HG03565 (cell line): Measurements from ENCODE around the gene NFS1.

ENCODE experiments used
- ATAC-seq: cut with Tn5 transposase; IDR thresholded peaks from one replicate; pipeline ENCODE4 v1.9.1; 2021; ENCODE audit warnings: mild to moderate bottlenecking, moderate library complexity; ENCODE audit not compliant: unreplicated experiment

NFS1 gene

DNA sequence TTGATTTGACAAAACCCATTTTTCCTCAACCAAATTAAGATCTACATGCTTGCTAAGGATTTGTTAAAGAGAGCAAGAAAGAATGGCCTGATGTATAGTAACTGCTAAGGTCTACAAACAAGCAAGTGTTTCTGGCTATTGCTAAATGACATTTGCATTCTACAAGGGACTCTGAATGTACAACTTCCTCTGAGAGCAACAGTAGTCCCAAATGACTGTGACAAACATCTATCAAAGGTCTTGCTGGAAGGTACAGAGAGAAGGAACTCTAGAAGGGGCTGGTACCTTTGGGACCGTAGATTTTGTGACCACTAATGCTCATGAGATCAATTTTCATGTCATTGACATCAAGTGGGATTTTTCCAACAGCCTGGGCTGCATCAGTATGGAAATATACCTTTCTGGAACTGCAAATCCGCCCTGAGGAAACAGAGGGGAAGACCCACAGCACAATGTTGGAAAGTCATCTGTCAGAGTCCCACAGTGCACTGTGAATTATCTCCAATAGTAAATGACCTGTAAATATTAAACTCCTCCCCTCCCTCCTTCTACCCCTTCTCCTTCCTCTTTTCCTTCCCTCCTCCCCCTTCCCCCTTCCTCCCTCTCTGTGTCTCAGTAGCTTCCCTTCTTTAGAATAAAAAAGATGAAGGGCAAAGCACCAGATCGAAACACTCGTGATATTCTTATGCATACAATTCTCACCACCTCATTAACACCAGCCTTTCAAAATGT is 18.5 kb downstream of the NFS1 start:
- ATAC-seq: no peak

- no peak for ATAC-seq
Measured at GRCh38 chr20:35674921-35675320, 24.2 kb downstream of the NFS1 start.

- no peak for ATAC-seq
Measured at GRCh38 chr20:35673884-35674283, 25.3 kb downstream of the NFS1 start.

DNA sequence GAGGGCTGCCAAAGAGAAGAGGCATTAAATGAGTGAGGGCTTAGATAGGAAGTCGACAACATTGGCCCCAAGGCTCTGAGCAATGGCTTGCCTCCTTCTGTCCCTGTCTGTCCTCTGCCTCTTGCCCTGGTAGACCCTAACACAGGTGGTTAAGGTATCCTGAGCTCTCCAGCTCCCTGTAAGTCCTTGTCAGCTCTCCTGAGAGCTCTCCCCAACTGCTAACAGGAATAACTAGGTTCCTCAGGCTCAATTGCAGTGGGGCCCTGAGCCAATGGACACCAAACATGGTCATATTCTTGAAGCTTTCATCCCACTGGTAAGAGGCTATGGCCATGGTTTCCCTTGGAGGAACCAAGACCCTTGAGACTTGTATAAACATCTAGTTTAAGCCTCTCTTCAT is 29.5 kb downstream of the NFS1 start:
- no peak for ATAC-seq

GRCh38 chr20:35669221-35669620 is 29.9 kb downstream of the NFS1 start:
- no peak for ATAC-seq

DNA sequence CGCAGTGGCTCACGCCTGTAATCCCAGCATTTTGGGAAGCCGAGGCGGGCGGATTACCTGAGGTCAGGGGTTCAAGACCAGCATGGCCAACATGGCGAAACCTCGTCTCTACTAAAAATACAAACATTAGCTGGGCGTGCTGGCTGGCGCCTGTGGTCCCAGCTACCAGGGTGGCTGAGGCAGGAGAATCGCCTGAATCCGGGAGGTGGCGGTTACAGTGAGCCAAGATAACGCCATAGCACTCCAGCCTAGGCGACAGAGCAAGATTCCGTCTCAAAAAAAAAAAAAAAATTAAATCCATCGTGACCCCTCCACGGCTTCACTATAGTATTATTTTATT is 33.2 kb downstream of the NFS1 start:
- ATAC-seq: no peak

DNA sequence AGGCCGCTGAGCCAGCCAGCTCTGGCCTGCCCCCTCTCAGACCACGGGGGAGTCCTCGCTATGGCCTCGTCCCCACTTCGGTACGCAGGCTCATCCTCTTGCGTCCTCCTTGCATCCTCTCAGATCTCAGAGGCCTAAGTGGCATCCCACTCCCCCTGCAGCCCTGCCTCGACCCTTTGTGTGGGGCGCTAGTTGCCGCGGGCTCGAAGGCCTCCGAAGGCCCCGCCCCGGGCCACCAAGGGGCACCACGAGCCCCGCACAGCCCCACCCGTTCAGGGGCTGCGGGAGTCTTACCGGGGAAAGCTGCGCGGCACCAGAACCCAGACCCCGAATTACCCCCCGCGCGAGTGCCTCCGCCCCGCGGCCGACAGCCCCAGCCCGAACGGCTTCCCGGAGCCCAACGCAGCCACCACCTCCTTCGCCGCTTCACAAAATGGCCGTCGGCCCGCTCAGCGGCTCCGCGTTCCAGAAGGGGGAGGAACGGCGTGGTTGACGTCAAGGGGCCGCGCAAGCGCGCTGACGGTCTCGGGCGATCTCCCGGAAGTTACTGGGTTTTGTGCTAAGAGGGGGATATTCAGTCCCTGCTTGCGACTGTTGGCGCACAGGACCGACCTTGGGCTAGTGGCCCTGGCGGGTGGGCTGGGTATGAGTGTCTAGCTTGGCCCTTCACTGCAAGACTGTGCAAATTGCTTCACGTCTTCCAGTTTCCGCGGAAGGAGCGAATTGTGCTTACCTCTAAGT is 34.5 kb downstream of the NFS1 start, which contains the start of the genes CPNE1 and RBM12:
CPNE1 (minus strand) TSS at position 435 of the 741 bp plus-strand sequence. CDS start 31,977 bp downstream, outside the sequence.
RBM12 (minus strand) TSS at position 435 of the 741 bp plus-strand sequence. CDS start 9,578 bp downstream, outside the sequence.
- peak; percentile 64 for ATAC-seq

DNA sequence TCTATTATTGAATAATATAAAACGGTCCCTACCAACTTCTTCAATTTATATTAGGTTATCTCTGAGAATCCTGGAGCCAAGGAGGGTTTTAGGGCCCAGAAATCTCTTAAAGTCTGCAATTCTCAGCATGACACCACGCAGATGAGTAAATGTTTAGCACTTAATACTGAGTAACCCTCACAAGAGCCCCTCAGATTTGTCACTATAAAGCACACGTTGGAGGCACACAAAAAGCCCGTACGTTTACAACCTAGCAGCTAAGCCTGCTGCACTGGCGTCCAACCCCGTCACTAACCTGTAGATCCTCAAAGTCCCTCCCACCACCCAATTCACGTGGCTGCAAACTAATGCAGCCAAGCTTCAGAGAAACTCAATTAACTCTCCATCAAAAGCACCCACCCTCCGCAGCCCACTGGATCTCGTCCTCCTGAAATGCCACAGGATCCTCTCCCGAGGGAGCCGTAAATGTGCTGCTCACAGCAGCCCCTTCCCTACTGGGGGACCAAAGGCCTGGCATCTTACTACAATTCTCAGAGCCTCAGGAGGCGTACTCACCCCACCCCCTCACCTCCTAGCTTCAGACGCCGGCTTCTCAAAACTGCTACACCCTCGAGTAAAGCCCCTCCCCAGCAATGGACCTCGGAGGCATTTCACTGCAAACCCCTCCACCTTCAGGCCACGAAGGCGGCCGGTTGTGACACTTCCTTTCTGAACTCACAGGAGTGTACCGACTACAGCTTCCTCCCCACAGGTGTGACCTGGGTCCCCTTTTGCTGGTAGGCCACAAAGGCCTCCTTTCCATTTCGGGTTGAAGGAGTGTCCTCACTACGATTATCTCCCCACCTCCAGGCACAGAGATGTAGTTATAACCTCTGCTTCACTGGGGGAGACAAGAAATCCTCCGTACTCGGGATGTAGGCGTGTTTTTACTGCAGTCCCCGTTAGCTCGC is 35.4 kb downstream of the NFS1 start:
- peak; percentile 26 for ATAC-seq

DNA sequence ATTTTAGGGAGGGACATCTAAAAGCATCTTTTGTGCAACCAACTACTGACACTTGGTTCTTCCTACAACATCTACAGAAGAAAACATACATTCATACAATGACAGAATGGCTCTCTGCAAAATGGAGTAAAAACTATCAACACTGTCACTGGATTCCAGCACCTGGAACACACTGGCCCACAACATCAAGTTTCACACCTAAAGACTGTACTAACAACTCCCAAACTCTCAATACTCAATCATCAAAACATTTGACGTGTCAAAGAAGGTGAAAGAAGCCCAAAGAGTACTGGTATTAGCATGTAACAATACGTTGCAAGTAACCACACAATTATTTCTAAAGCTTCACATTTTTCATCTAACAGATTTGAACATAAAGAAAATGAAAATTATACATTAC is 36.6 kb downstream of the NFS1 start:
- ATAC-seq: no peak

GRCh38 chr20:35661908-35662307 is 37.2 kb downstream of the NFS1 start:
- no peak for ATAC-seq

- no peak for ATAC-seq
Measured at GRCh38 chr20:35661053-35661452, 38.1 kb downstream of the NFS1 start.

GRCh38 chr20:35660122-35660937 is 38.8 kb downstream of the NFS1 start:
- ATAC-seq: no peak

- ATAC-seq: no peak
Measured at GRCh38 chr20:35657271-35657670, 41.9 kb downstream of the NFS1 start.

GRCh38 chr20:35654415-35654814 is 44.7 kb downstream of the NFS1 start:
- no peak for ATAC-seq

DNA sequence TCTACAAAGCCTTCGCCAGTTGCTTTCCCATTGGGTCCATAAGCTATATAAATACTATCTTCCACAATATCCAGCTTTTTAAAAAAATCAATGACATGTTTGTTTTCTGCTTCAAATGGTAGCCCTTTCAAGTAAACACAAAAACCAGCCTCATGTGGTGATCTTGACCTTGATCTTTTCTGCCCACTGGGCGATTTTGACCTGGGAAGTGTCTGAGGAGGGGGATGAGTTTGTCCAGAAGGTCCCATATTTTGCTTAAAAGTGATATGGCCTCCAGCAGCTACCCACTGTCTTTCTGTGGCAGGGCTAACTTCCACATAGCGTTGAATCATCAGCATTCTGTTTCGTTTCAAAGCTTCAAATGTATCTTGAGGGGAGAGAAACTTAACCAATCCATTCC is 45.3 kb downstream of the NFS1 start:
- no peak for ATAC-seq

DNA sequence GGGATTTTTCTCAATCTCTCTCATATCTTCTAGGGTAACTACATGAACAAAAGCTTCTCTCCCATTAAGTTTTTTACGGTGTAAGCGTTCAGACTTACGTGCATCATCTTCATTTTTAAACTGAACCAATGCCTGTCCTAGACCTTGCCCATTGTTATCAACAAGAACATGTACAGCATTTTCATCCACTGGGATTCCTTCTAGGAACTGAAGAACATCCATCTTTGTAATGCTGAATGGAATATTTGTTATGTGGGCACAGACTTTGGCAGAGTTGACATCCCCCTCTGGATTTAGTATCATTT is 45.8 kb downstream of the NFS1 start:
- ATAC-seq: no peak

DNA sequence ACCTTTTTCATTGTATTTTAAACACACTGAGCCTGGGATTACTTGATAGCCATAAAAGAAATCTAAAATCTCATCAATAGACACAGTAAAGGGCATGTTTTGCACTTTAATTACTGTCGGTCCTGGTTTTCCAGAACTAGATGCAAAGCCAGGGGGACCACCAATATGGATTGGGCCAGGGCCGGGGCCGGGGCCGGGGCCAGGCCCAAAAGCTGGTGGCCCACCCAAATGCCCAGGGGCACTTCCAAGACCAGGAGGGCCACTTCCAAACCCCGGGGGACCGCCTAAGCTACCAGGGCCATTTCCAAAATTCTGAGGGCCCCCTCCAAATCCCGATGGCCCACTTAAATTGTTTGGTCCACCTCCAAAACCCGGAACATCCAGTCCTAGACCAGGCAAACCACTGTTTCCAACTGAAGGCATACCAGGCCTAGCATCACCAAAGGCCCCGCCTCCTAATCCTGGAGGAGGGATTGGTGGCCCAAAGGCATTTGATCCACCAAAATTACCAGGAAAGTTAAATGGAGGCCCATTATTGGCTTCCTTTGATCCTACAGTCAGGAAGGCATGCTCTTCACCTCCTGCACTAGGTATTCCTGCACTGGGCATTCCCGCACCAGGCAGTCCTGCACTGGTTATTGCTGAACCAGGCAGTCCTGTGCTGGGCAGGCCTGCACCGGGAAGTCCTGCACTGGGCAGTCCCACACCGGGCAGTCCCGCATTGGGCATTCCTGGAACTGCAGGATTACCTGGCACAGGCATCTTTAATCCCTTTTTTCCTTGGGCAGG is 46.3 kb downstream of the NFS1 start:
- no peak for ATAC-seq

GRCh38 chr20:35651958-35652357 is 47.2 kb downstream of the NFS1 start:
- ATAC-seq: no peak

GRCh38 chr20:35650632-35651031 is 48.5 kb downstream of the NFS1 start:
- ATAC-seq: no peak

DNA sequence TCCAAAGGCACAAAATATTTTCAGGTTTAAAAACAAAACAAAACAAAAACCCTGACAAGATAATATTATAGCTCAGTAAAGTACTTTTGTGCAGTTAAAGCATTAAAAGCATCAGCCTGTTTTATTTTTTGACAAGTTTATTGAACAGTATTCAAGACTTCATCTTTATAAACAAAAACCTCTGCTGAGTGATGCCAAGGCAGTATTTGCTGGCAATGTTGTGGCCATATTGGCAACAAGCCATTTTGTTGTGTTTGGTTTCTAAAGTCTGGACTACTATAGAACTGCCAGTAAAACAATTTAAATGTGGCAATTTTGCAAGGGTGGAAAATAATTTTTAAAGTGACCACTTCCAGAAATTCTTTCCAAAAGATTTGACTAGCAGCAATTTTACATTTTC is 50.3 kb downstream of the NFS1 start:
- no peak for ATAC-seq
